SJSA1 (cell line): ENCODE measurements around the gene NPHP4. TPM values are rescaled to one million over a fixed set of nuclear protein-coding genes. Genes with fewer than 3 reads are reported as not detected.

ENCODE experiments used
- DNase-seq, 2 experiments: peaks; one replicate each; pipeline ENCODE4 v3.0.0-alpha.2; 2015 to 2020; ENCODE audit warnings: low spot score in 2 of 2, low read depth in 1 of 2
- H3K27ac ChIP-seq: fragments of 250-450 bp; sonication (Bioruptor Pico); 2 replicates; pipeline ENCODE4 v1.5.1; 2020; ENCODE audit warnings: mild to moderate bottlenecking, moderate library complexity
- H3K27me3 ChIP-seq: fragments of 250-450 bp; sonication (Bioruptor Pico); replicated peaks from 2 replicates; pipeline ENCODE4 v1.5.1; 2020; ENCODE audit warnings: mild to moderate bottlenecking, moderate library complexity
- H3K36me3 ChIP-seq: fragments of 250-450 bp; sonication (Bioruptor Pico); 2 replicates; pipeline ENCODE4 v1.5.1; 2020; ENCODE audit warnings: mild to moderate bottlenecking
- H3K4me1 ChIP-seq: fragments of 250-450 bp; sonication (Bioruptor Pico); replicated peaks from 2 replicates; pipeline ENCODE4 v1.6.1; 2021; ENCODE audit warnings: mild to moderate bottlenecking
- H3K4me3 ChIP-seq: fragments of 250-450 bp; sonication (Bioruptor Pico); 2 replicates; pipeline ENCODE4 v1.5.1; 2020; ENCODE audit warnings: mild to moderate bottlenecking
- H3K9me3 ChIP-seq: fragments of 250-450 bp; sonication (Bioruptor Pico); replicated peaks from 2 replicates; pipeline ENCODE4 v1.5.1; 2020; ENCODE audit warnings: mild to moderate bottlenecking
- total RNA-seq: library from RNA; depleted of rRNA; stranded (reverse); fragments of >200 nt; shearing (Covaris generic); gene quantifications from 2 replicates; pipeline ENCODE4 v1.2.3, GENCODE V29; 2014

Gene NPHP4
- total RNA-seq, 1 experiment from 2014 or later: 4.5 TPM

GRCh38 chr1:5916572-5917280 lies 75.5 kb downstream of the NPHP4 start:
- Histone ChIP-seq H3K27ac (no peak overlapping the region), H3K4me3 (no peak overlapping the region), H3K36me3 (no peaks in the 10 kb centered on the region; the same call in 1 of the 2 replicates), H3K27me3 (no peaks in the 10 kb centered on the region), H3K9me3 (no peaks in the 10 kb centered on the region), H3K4me1 (peaks cover 5% of the 10 kb centered on the region)
- DNase-seq: no peak

GRCh38 chr1:5915587-5916571 lies 76.3 kb downstream of the NPHP4 start:
- peak in 1 of 2 experiments; percentile 62 for DNase-seq
- no peak overlapping the region for H3K4me3 ChIP-seq
- no peaks in the 10 kb centered on the region for H3K9me3 ChIP-seq
- no peak overlapping the region for H3K27ac ChIP-seq
- no peaks in the 10 kb centered on the region; the same call in 1 of the 2 replicates for H3K36me3 ChIP-seq
- peaks cover 5% of the 10 kb centered on the region for H3K4me1 ChIP-seq
- H3K27me3 ChIP-seq: no peaks in the 10 kb centered on the region

- Histone ChIP-seq H3K4me1 (peaks cover 5% of the 10 kb centered on the region), H3K9me3 (no peaks in the 10 kb centered on the region), H3K27me3 (no peaks in the 10 kb centered on the region), H3K36me3 (no peaks in the 10 kb centered on the region; the same call in 1 of the 2 replicates), H3K27ac (no peak overlapping the region), H3K4me3 (no peak overlapping the region)
- no peak for DNase-seq
Measured at GRCh38 chr1:5914676-5915365, 77.4 kb downstream of the NPHP4 start.

GRCh38 chr1:5913876-5914275 lies 78.3 kb downstream of the NPHP4 start:
- Histone ChIP-seq H3K4me1 (peaks cover 5% of the 10 kb centered on the region), H3K4me3 (no peak overlapping the region), H3K9me3 (no peaks in the 10 kb centered on the region), H3K27ac (no peak overlapping the region), H3K27me3 (no peaks in the 10 kb centered on the region), H3K36me3 (no peaks in the 10 kb centered on the region; the same call in 1 of the 2 replicates)
- no peak for DNase-seq

- H3K36me3 ChIP-seq: no peaks in the 10 kb centered on the region; the same call in 1 of the 2 replicates
- H3K27ac ChIP-seq: no peak overlapping the region
- H3K27me3 ChIP-seq: no peaks in the 10 kb centered on the region
- no peaks in the 10 kb centered on the region for H3K9me3 ChIP-seq
- no peak overlapping the region for H3K4me3 ChIP-seq
- H3K4me1 ChIP-seq: peaks cover 5% of the 10 kb centered on the region
- DNase-seq: no peak
Measured at GRCh38 chr1:5913078-5913845, 79.0 kb downstream of the NPHP4 start.

- Histone ChIP-seq H3K27me3 (no peaks in the 10 kb centered on the region), H3K27ac (no peak overlapping the region), H3K4me1 (peaks cover 5% of the 10 kb centered on the region), H3K36me3 (no peaks in the 10 kb centered on the region; the same call in 1 of the 2 replicates), H3K9me3 (no peaks in the 10 kb centered on the region), H3K4me3 (no peak overlapping the region)
- DNase-seq: no peak
Measured at GRCh38 chr1:5911871-5912271, 80.4 kb downstream of the NPHP4 start.

- H3K4me3 ChIP-seq: no peak overlapping the region
- no peaks in the 10 kb centered on the region for H3K27me3 ChIP-seq
- H3K4me1 ChIP-seq: peaks cover 5% of the 10 kb centered on the region
- no peak for DNase-seq
- H3K9me3 ChIP-seq: no peaks in the 10 kb centered on the region
- no peak overlapping the region for H3K27ac ChIP-seq
- H3K36me3 ChIP-seq: no peaks in the 10 kb centered on the region; the same call in 1 of the 2 replicates
Measured at GRCh38 chr1:5911157-5911556, 81.1 kb downstream of the NPHP4 start.

GRCh38 chr1:5910666-5911065 lies 81.6 kb downstream of the NPHP4 start:
- H3K36me3 ChIP-seq: no peaks in the 10 kb centered on the region; the same call in 1 of the 2 replicates
- H3K4me1 ChIP-seq: peaks cover 2% of the 10 kb centered on the region
- no peak for DNase-seq
- no peak overlapping the region for H3K27ac ChIP-seq
- no peak overlapping the region for H3K4me3 ChIP-seq
- H3K9me3 ChIP-seq: no peaks in the 10 kb centered on the region
- H3K27me3 ChIP-seq: no peaks in the 10 kb centered on the region

GRCh38 chr1:5910276-5910620 lies 82.0 kb downstream of the NPHP4 start:
- no peaks in the 10 kb centered on the region; the same call in 1 of the 2 replicates for H3K36me3 ChIP-seq
- no peak for DNase-seq

GRCh38 chr1:5909576-5910275 lies 82.5 kb downstream of the NPHP4 start:
- H3K9me3 ChIP-seq: no peaks in the 10 kb centered on the region
- H3K4me3 ChIP-seq: no peak overlapping the region
- H3K27ac ChIP-seq: no peak overlapping the region
- H3K4me1 ChIP-seq: no peaks in the 10 kb centered on the region
- H3K36me3 ChIP-seq: no peaks in the 10 kb centered on the region; the same call in 1 of the 2 replicates
- no peaks in the 10 kb centered on the region for H3K27me3 ChIP-seq
- DNase-seq: no peak

More at GRCh38 chr1:5910276-5910620, 82.0 kb downstream of the NPHP4 start:
- Histone ChIP-seq H3K4me3 (no peak overlapping the region), H3K27me3 (no peaks in the 10 kb centered on the region), H3K9me3 (no peaks in the 10 kb centered on the region), H3K27ac (no peak overlapping the region), H3K4me1 (no peaks in the 10 kb centered on the region)

- Histone ChIP-seq H3K27me3 (no peaks in the 10 kb centered on the region), H3K27ac (no peak overlapping the region), H3K4me1 (no peaks in the 10 kb centered on the region), H3K4me3 (no peak overlapping the region), H3K9me3 (no peaks in the 10 kb centered on the region), H3K36me3 (no peaks in the 10 kb centered on the region; the same call in 1 of the 2 replicates)
- no peak for DNase-seq
Measured at GRCh38 chr1:5908461-5909375, 83.5 kb downstream of the NPHP4 start.

GRCh38 chr1:5907966-5908365 lies 84.3 kb downstream of the NPHP4 start:
- DNase-seq: no peak
- Histone ChIP-seq H3K4me3 (no peak overlapping the region), H3K27ac (no peak overlapping the region), H3K27me3 (no peaks in the 10 kb centered on the region), H3K4me1 (no peaks in the 10 kb centered on the region), H3K36me3 (no peaks in the 10 kb centered on the region; the same call in 1 of the 2 replicates), H3K9me3 (no peaks in the 10 kb centered on the region)
